ENCODE measurements around the gene DLGAP1. TPM values are rescaled to one million over a fixed set of nuclear protein-coding genes. Genes with fewer than 3 reads are reported as not detected.

The DLGAP1 gene
- total and polyA plus RNA-seq, 10 of the 15 experiments (the other 5 are each of a cell fraction or from before 2014, with no cell fraction given), result 0.23 to 27.6 (median 1.9) TPM

GRCh38 chr18:3593381-3593903 is 861.7 kb downstream of the DLGAP1 start:
- BruUV-seq (replicated peaks), result TSS peak; percentile 67
- no peak for DNase-seq (ENCODE audit: low read depth, low spot score)
- peak overlapping the region; percentile 74 for H2AFZ ChIP-seq (ENCODE audit: control insufficient read depth, low read depth, low read length)
- in situ Hi-C loops (cut with MboI) (loop anchor here (10.0 kb wide), 1 partner anchor 619 kb away; no protein-coding TSS in a partner anchor), intact Hi-C loops (cut with micrococcal nuclease; ENCODE audit: unreplicated experiment) (loop anchor here (1.0 kb wide), 1 partner anchor 143 kb away; the partner anchor contains the start of gene TGIF1)
- ChIA-PET POLR2A (interaction anchor here (0.8 to 1.9 kb wide), 3 partner anchors 67 to 88 kb away, joined by 3 to 8 read pairs (median 4); no protein-coding TSS in a partner anchor), CTCF (interaction anchor here (0.8 to 5.2 kb wide), 26 partner anchors 8 to 1465 kb away, joined by 3 to 96 read pairs (median 6); no protein-coding TSS in a partner anchor), RAD21 (ENCODE audit: unreplicated experiment) (interaction anchor here (0.6 to 5.5 kb wide), 17 partner anchors 8 to 347 kb away, joined by 3 to 56 read pairs (median 6); no protein-coding TSS in a partner anchor), SMC1A (ENCODE audit: uncharacterized antibody, unreplicated experiment) (interaction anchor here (0.6 to 5.4 kb wide), 22 partner anchors 9 to 402 kb away, joined by 3 to 59 read pairs (median 8); no protein-coding TSS in a partner anchor)
- ATAC-seq, result no peak
- H3K9me3 ChIP-seq (replicated peaks; ENCODE audit: control insufficient read depth, insufficient read depth, low read length), result no peaks in the 10 kb centered on the region
- H3K4me3 ChIP-seq, result peak overlapping the region; percentile 1; the same call in 1 of the 2 replicates
- TF ChIP-seq JUNB (IDR thresholded peaks at IDR 0.05) (no peak), RELB (IDR thresholded peaks at IDR 0.05; ENCODE audit: low read depth) (no peak), LARP7 (IDR thresholded peaks at IDR 0.05) (0 out of 2 replicates have a peak, but pooled peaks have one; percentile 40), MEF2B (IDR thresholded peaks at IDR 0.05; ENCODE audit: partially characterized antibody, poor library complexity, severe bottlenecking) (no peak), TAF1 (IDR thresholded peaks at IDR 0.05; ENCODE audit: borderline replicate concordance, low read depth, low read length) (no peak), FOXM1 (IDR thresholded peaks at IDR 0.05; ENCODE audit: low read depth, low read length) (0 out of 2 replicates have a peak, but pooled peaks have one; percentile 17)
- TF ChIP-seq, protein P1, sequence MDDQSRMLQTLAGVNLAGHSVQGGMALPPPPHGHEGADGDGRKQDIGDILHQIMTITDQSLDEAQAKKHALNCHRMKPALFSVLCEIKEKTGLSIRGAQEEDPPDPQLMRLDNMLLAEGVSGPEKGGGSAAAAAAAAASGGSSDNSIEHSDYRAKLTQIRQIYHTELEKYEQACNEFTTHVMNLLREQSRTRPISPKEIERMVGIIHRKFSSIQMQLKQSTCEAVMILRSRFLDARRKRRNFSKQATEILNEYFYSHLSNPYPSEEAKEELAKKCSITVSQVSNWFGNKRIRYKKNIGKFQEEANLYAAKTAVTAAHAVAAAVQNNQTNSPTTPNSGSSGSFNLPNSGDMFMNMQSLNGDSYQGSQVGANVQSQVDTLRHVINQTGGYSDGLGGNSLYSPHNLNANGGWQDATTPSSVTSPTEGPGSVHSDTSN (IDR thresholded peaks at IDR 0.05; ENCODE audit: insufficient replicate concordance, low read depth, low read length), result no peak
- TF ChIP-seq, protein P2, sequence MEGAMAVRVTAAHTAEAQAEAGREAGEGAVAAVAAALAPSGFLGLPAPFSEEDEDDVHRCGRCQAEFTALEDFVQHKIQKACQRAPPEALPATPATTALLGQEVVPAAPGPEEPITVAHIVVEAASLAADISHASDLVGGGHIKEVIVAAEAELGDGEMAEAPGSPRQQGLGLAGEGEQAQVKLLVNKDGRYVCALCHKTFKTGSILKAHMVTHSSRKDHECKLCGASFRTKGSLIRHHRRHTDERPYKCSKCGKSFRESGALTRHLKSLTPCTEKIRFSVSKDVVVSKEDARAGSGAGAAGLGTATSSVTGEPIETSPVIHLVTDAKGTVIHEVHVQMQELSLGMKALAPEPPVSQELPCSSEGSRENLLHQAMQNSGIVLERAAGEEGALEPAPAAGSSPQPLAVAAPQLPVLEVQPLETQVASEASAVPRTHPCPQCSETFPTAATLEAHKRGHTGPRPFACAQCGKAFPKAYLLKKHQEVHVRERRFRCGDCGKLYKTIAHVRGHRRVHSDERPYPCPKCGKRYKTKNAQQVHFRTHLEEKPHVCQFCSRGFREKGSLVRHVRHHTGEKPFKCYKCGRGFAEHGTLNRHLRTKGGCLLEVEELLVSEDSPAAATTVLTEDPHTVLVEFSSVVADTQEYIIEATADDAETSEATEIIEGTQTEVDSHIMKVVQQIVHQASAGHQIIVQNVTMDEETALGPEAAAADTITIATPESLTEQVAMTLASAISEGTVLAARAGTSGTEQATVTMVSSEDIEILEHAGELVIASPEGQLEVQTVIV (IDR thresholded peaks at IDR 0.05; ENCODE audit: borderline replicate concordance, partially characterized antibody), result no peak
- WGBS (ENCODE audit: insufficient coverage, insufficient replicate concordance, low lambda C conversion rate, missing lambda C conversion rate), result 19% methylated on average over 11 of the region's 11 CpGs
- no peak for FAIRE-seq
- H3K27ac ChIP-seq (ENCODE audit: control insufficient read depth, insufficient read depth), result peak overlapping the region; percentile 90
- H3K4me2 ChIP-seq (ENCODE audit: control insufficient read depth, insufficient read depth), result peak overlapping the region; percentile 76
- peak overlapping the region; percentile 46 for H3K9ac ChIP-seq (ENCODE audit: control insufficient read depth, insufficient read depth, low read length)
- no peaks in the 10 kb centered on the region for H3K36me3 ChIP-seq (ENCODE audit: control insufficient read depth in 2 of 2, insufficient read depth in 2 of 2, low read length in 1 of 2)
- H3K27me3 ChIP-seq (replicated peaks in 1 of 2; ENCODE audit: control insufficient read depth in 2 of 2, insufficient read depth in 2 of 2, low read length in 1 of 2), result no peaks in the 10 kb centered on the region
- no peaks in the 10 kb centered on the region for H4K20me1 ChIP-seq (ENCODE audit: control insufficient read depth, insufficient read depth)
- no peaks in the 10 kb centered on the region for H3K79me2 ChIP-seq (ENCODE audit: control insufficient read depth, insufficient read depth, low read length)
- peaks cover 37% of the 10 kb centered on the region for H3K4me1 ChIP-seq (ENCODE audit: control insufficient read depth, insufficient read depth, low read length)
